LHCN-M2 (cell line): ENCODE data around the gene DNAH14. TPM values are rescaled to one million over a fixed set of nuclear protein-coding genes. Genes with fewer than 3 reads are reported as not detected.
"Not testable (repeated sequence)": the region's sequence is repeated elsewhere in the genome, so short reads cannot be mapped to it uniquely, and the experiment has no call there.

ENCODE experiments used
- DNase-seq: peaks from one replicate; pipeline ENCODE4 v3.0.0-alpha.2; 2012; ENCODE audit warnings: low read depth
- polyA plus RNA-seq: library from polyadenylated mRNA; unstranded; fragments of >200 nt; gene quantifications from one replicate; pipeline ENCODE4 v1.2.1, GENCODE V29; 2012; ENCODE audit warnings: missing spikeins
- total RNA-seq: library from RNA; depleted of rRNA; stranded (reverse); fragments of >200 nt; gene quantifications from 2 replicates; pipeline ENCODE4 v1.2.3, GENCODE V29; 2014; rRNA removed

The DNAH14 gene
- total RNA-seq, result 11.9 and 12.1 TPM in 2 replicates
- polyA plus RNA-seq, result 2.1 TPM

DNA sequence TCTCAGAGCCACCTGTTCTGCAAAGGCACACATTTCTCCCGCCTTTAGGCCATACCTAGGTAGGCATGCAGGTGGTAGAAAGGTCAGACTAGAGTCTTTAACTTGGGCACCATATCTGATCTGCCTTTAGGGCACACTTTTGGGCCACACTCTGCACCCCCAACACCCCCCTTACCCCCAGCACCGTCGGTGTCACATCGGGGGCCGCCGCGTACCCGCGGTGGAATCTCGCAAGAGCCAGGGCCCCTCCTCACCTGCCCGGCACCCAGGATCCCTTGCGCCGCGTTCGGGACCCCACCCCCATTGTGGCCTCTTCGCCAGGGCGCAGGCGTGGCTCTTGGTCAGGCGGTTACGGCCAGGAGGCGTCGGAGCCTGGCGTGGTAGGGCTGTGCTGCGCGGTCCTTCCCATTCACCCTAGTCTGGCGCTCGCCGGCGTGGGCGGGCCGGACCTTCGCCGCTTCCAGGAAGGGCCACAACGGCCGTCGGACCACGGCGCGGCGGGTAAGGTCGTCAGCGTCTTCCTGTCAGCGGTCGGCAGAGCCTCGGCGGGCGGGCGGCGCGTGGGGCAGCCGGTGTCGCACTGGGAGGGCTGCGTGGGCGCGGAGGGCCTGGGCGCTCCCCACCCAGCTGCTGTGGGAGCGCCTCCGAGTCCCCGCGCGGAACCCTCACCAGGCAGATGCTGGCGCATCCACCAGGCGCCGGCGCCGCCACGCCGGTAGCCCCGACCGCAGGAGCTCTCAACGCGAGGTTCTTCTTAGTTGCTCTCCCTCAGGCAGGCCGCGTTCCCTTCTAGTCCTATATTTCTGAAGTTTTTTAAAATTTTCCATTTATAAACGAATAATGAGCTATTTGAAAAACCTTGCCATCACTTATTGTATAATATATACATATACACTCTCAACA lies at the start of gene DNAH14:
Gene DNAH14 (plus strand): TSS at position 341 of the 903 bp plus-strand sequence. CDS start 23,028 bp downstream, outside the sequence.
- peak; percentile 61 for DNase-seq

DNA sequence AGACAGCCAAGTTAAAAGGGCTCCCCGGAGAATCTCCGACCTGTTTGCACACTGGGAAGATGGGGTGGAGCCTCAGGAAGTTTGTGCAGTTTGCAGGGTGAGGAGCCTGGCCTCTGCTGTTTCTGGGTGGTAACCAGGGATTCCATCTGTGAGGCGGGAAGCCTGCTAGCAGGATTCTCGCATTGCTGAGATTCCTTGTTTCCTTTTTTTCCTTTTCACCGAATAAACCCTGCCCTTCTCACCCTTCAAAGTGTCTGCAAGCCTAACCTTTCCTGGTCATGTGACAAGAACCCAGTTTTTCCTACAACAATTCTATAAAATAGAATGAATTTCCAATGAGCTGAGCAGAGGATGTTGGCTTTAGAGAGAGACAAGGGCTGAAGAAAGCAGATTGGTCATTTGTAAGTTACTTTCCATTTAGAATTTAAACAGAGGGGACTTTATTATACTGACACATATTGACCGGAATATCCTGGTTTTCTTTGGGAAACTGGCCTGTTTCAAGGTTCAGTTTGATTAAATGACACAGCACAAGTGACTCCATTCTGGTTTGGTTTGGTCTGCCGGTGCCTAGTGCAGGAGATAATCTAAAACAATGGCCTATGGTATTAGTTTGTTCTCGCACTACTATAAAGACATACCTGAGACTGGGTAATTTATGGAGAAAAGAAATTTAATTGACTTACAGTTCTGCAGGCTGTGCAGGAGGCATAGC lies 48.7 kb upstream of the DNAH14 start:
- DNase-seq, result no peak

DNA sequence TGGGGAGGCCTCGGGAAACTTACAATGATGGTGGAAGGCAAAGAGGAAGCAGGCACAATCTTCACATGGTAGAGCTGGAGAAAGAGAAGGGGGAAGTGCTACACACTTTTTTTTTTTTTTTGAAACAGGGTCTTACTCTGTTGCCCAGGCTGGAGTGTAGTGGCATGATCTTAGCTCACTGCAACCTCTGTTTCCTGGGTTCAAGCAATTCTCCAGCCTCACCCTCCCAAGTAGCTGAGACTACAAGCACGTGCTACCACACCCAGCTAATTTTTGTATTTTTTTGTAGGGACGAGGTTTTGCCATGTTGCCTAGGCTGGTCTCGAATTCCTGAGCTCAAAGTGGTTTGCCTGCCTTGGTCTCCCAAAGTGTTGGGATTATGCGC lies 48.2 kb upstream of the DNAH14 start:
- DNase-seq, result not testable (repeated sequence)

DNA sequence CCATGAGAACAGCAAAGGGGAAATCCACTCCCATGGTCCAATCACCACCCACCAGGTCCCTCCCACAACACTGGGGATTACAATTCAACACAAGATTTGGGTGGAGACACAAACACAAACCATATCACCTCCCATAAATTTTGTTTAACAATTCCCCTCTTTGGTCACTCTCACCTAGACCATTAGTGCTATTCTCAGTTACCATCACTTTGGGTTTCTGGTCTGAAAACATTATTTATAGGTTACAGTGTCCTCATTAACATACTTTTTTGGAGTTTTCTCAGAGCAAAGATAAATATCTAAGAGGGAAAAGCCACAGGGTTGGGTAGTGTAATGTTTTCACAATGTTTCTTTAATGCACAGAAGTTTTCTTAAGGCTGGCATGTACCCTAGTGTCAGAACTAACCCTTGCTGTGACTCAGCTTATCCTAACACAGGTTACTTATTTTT lies 47.7 kb upstream of the DNAH14 start:
- no peak for DNase-seq

DNA sequence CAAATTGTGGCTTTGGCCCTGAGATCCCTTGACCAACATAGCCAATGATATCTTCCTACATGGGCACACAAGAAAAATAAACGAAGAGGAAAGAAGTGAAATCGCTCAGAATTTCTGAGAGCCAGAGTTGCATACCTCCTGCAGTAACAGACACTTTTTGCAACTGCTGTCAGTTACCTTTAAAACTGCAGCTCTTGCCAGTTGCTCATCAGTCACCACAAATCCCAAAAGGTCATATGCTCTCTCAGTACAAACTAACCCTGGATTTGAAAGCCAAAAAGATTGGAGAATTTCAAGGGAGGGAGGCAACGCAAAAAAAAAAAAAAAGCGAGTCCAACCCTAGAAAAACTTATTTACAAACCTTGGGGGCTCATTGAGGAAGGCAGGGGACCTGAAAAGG lies 47.2 kb upstream of the DNAH14 start:
- DNase-seq, result peak; percentile 38

DNA sequence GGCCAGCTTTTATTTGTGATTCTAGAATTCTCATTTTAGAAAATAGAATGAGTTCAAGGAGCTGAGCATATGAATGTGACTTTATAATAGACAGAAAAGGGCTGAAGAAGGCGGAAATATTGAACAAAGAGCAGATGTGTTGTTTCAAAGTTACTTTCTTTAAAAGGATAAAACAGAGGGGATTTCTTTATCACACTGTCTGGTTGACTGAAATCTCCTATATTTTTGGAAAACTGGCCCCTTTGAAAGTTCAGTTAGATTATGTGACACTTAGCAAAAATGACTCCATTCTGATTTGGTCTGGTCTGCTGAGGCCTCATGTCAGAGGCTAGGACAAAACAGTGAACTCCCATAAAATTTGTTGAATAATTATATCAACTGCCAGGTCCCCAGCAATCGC lies 46.4 kb upstream of the DNAH14 start:
- no peak for DNase-seq

DNA sequence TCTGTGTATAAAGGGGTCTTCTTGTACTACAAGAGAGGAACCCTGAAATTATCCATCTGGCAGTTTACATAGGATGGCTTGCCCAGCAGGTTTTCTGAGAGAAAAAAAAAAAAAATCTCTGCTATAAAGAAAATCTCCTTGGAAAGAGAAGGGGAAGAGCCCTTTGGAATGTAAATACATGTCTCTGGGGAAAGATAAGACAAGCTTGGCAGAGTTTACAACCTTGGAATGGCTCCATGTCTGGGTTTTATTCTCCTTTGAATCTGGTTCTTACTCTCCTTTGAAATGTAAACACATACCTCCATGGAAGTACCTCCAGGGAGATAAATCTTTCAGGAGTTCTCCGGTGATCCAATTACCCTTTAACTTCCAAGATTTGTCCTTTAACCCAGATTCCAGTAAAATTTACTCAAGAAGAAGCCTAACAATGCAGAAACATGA lies 45.1 kb upstream of the DNAH14 start:
- no peak for DNase-seq

DNA sequence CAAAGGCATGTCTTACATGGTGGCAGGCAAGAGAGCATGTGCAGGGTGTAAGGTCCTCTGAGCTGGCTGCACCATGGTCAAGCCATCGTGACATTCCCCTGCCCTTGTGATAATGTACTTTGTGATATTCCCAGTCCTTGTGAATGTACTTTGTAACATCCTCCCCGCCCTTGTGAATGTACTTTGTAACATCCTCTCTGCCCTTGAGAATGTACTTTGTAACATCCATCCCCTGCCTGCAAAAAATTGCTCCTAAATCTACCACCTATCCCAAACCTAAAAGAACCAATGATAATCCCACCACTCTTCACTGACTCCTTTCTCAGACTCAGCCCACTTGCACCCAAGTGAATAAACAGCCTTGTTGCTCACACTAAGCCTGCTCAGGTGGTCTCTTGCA lies 44.1 kb upstream of the DNAH14 start:
- not testable (repeated sequence) for DNase-seq

DNA sequence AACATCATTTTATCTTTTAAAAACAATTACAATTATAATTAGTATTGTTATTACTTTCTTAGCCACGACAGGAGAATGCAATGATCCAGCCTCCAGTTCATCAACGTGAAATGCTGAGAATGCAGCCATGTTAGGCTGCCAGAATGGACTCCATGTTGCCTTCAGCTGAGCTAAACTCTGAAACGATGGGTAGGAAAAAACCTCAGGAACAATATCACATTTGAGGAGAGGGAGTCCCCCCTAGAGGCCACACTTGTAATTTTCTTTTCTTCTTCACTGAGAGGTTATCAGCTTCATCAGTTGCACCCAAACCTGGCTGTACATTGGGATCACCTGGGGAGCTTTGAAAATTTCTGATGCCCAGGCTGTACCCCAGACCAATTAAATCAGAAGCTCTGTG lies 34.6 kb upstream of the DNAH14 start:
- peak; percentile 41 for DNase-seq

DNA sequence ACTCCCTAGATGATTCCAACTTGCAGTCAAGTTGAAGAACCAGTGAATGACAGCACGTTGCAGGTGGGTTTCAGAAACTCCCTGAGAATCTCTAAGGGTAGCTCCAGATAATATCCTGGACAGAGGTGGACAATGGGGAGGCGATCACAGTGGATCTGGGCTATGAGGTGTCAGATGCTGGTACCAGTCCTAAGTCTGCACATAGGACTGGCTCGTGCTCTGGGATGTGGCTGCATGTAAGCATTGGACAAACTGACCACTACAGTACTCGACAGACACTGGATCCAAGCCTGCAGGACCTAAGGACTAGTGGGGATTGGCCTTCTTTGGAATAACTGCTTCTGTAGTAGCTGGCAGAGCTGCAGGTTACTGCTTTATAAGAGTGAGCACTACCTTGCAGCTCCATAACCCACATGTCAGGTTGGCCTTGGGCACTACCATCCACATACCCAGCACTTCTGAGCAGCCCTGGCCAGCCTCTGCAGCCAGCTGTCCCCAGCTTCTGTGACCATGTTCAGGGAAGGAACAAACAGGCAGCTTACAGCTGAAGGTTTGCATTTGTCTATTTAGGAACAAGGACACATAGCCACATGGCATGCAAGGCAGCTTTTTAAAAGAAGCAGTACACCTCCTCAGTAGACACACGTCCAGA lies 33.2 kb upstream of the DNAH14 start:
- DNase-seq, result no peak

DNA sequence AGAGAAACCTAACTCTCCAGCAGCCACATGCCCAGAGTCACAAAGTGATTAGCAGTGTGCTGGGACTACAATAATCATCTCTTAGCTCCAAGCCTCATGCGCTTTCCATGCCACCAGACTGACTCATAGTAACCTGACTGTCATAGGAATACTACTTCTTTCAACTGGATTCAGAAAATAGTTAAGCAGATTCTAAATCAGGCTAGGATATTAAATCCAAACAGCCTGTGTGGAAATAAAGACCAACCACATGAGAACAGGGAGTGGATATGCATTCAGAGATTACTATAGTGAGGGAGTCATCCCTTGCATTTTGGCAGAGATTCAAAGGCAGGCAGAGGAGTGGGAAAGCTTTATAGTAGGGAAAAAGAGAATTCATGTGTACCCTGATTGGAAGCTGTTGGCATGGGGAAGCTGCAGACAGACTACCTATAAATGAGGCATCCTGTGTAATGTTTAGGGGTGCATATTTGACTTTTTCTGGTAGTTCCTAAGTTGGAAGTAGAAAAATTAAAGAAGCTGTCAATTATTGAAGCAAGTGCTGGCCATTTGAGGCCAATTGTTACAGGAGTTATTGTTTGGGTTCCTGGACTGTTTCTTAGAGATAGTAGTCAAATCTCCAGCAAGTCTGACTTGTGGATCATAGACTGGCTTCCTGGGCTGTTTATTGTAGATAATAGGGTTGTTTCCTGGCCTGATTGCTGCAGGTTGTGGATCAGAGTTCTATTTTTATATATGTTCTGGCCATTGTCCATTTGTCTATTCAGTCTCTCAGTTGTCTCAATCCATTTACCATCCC lies 31.7 kb upstream of the DNAH14 start:
- no peak for DNase-seq

DNA sequence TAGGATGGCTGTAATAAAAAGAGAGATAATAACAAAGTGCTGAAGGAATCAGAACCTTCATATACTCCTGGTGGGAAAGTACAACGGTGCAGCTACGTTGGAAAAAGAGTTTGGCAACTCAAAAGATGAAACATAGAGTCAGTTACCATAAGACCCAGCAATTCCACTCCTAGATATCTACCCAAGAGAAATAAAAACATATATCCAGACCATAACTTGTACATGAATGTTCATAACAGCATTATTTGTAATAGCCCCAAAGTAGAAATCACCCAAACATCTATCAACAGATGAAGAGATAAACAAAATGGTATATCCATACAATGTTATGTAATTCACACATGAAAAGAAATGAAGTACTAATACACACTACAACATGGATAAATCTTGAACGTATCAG lies 30.5 kb upstream of the DNAH14 start:
- DNase-seq, result no peak

DNA sequence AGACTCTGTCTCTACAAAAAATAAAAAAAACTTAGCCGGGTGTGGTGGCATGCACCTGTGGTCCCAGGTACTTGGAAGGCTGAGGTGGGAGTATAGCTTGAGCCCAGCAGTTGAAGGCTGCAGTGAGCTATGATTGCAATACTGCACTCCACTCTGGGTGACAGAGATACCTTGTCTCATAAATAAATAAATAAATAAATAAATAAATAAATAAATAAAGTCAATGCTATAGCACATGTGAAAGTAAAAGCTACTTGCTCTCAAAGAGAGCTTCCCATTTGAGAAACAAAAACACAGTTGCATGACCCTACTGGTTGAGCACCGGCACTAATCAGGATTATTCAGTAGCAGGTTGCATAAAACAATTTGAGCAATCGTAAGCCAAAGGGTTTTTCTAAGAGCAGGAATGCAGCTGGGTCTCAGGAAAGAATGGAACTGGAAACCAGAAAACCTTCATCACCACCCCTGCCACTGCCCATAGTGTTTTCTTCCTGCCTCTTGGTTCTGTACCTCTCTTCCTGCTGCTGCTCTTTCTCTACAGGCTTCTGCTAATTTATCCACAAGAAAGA lies 29.3 kb upstream of the DNAH14 start:
- DNase-seq, result no peak

DNA sequence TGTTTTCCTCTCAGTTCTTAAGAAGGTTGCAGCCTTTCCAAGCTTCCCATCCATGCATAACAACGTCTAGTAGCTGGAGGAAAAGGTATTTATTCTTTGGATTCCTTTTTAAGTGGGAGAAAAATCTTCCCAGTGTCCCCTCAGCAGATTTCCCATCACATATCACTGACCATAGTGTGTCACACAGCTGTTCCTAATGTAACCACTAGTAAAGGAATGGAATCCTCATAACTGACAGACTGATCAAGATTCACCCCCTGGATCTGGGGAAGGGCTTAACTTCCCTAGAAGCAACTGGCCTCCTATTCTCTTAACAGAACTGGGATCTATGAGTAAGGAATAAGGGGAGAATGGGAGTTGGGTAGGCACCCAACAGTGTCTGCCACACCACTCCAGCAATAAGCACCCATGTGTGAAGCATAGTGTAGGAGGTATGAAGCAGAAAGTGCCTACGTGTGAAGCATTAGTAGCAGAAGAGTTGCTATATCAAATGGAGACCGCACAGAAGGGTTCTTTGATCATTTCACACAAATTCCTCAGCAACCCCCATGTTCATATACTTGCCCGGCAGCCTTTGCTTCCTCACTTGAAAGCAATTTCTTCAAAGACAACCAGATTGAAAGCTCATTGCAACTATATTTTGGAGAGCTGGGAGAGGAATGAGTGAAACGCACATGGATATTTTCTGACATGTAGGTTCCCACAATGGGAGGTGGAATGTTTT lies 28.2 kb upstream of the DNAH14 start:
- no peak for DNase-seq

DNA sequence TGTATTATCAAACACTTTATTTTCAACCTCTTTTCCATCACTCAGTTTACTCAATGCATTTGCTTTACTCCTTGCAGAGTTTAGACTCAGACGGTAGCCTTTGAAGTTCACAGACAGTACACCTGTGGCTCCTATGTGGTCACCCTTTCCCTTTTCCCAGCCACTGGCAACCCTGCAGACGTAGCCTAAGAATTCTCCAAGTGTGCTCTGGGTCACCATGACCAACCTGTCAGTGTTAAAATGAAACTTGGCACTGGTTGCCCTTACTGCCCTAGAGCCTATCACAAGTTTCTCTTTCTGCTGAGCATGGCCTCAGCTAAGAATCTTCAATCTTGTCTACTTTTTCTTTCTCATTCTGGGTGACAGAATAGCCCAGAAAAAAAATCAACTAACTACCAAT lies 25.5 kb upstream of the DNAH14 start:
- no peak for DNase-seq

DNA sequence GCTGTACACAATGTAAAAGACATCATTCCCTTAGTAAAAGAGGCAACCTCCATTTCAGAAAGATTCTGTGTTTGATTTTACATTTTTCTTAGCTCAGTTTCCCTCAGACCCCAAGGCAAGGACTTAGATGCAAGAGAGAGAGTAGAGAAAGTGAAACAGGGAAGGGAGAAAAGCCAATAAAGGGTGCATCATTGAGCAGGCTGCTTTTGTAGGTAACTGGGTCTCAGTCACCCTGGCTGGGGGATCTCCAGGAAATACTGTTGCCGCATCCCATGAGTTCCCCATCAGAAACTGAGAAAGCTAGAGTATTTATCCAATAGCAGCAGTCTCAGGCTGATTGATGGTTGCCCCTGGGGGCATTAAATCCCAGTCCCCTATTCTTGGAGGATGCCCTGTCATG lies 23.1 kb upstream of the DNAH14 start:
- DNase-seq, result no peak

DNA sequence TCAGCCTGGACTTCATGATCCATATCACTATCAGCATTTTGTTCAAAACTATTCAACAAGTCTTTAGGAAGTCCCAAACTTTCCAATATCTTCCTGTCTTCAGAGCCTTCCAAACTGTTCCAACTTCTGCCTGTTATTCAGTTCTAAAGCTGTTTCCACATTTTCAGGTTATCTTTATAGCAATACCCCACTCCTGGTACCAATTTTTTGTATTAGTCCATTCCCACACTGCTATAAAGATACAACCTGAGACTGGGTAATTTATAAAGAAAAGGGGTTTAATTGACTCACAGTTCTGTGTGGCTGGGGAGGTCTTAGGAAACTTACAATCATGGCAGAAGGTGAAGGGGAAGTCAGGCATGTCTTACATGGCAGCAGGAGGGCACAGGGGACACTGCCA lies 18.3 kb upstream of the DNAH14 start:
- no peak for DNase-seq

DNA sequence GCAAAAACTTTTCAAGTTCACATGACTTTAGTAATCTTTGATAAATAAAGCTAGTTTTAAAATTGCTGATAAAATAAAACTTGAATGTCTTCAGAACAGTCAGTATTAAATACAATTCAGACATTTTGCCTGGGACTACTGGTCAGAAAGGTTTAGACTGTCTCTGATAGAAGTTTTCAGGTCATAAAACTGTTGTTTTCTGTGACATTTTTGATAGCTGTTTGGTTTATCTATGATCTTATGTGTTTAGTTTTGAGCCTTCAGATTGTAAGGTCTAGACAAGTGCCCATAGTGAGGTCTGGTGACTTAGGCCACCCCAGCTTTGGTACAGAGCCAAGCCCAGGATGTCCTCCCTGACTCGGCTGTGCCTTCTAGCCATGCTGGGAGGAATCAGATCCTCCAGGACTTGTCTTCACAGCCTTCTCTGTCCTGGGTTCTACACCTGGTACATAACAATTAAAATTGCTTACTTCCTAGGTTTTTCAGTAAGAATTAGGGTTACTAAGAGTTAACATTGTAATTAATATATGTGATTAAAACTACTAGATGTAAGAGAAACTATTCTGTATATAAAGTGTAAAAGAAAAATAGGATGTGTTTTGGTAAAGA lies 15.1 kb upstream of the DNAH14 start:
- DNase-seq, result no peak

DNA sequence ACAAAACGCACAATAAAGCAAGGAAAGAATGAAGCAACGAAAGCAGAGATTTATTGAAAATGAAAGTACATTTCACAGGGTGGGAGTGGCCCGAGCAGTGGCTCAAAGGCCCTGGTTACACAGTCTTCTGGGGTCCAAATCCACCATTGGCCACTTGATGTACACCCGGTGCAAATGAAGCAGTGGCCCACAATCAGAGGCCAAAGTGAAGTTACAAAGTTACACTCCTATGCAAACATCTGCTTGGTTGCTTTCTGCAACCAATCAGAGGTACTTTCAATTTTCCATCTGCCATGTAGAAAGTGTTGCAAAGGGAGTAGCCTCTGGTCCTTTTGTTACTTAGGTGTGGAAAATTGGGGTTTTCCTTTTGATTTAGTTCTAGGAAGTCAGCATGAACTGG lies 10.0 kb upstream of the DNAH14 start:
- no peak for DNase-seq

DNA sequence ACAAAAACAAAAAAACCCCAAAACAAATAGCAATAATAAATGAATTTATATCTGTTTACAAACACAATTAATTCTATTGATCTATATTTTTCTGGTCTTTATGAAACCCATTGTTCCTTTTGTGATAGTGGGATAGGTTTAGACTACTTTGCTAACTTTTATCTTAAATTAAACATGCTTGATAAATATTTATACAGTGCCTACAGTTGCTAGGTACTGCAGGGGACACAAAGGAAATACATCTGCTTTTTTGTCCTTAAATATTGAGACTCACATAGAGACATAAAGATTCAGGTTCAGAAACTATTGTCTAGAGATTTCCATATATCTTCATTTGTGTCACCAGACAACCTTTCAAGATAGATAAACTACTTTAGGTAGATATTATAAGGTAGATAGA lies 8.5 kb upstream of the DNAH14 start:
- no peak for DNase-seq
